Measurements from ENCODE around the gene TSPEAR.

GRCh38 chr21:44625756-44626155, 85.6 kb downstream of the TSPEAR start:
- no peak for TF ChIP-seq CTCF (IDR thresholded peaks at IDR 0.05)
- no peak for TF ChIP-seq POLR2A (IDR thresholded peaks at IDR 0.05)
